Heart left ventricle (tissue), 13 donors: Measurements from ENCODE around the gene ENTPD7.

Experiments used
- POLR2A ChIP-seq, 2 donors: fragments of 450-650 bp; IDR thresholded peaks; one replicate each; pipeline ENCODE4 v1.6.1; 2017; ENCODE audit warnings: antibody characterized with exemption in 2 of 2, mild to moderate bottlenecking in 2 of 2, moderate library complexity in 2 of 2
- TF ChIP-seq, protein P1 (sequence below), 12 donors: fragments of 200-600 bp; sonication (generic) in 4 of 12; IDR thresholded peaks; one replicate each; pipeline versions ENCODE4 v1.5.0 to v1.8.0; 2018 to 2022; ENCODE audit warnings: antibody characterized with exemption in 12 of 12, mild to moderate bottlenecking in 5 of 12
- donor health status: ischemic (EF 13 %, LVEDD 7.1; RV severe dilation, severe dysfunction).
- donor health status: DM: no; HTN: yes; CAD: no.
- donor health status: DM: no; HTN: no; CAD: no.
- donor health status: ischemic (EF 25% LVEDD 6.9; RV normal size, moderate dysfunction).
- donor health status: ischemic (EF 25% LVEDD 5.7; RV mildly dilated, moderate dysfunction).
- donor health status: ischemic (EF 35%, LVEDD 5.7; RV mildly dilated, moderate dysfunction).
- donor health status: nonischemic (EF 11% LVEDD 7.7; RV severe dilation, severe dysfunction).
- donor health status: DM: yes; HTN: yes; CAD: no.
- donor health status: PGD.
- donor health status: ischemic (EF 29% LVEDD 5.4; RV normal size, mild dysfunction).
- donor health status: nonischemic (EF 23%, LVEDD 6.1; RV moderate dilation, normal function).

DNA sequence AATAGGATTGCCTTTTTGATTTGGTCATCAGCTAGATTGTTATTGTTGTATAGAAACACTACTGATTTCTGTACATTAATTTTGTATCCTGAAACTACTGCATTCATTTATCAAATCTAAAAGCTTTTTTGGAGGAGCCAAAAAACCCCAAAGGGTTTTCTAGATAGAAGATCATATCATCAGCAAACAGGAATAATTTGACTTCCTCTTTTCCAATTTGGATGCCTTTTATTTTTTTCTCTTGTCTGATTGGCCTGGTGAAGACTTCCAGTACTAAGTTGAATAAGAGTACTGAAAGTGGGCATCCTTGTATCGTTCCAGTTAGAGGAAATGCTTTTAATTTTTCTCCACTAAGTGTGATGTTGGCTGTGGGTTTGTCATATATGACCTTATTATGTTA is 10.6 kb upstream of the ENTPD7 start:
- no peak for TF ChIP-seq POLR2A (IDR thresholded peaks at IDR 0.05)
- TF ChIP-seq, protein P1, sequence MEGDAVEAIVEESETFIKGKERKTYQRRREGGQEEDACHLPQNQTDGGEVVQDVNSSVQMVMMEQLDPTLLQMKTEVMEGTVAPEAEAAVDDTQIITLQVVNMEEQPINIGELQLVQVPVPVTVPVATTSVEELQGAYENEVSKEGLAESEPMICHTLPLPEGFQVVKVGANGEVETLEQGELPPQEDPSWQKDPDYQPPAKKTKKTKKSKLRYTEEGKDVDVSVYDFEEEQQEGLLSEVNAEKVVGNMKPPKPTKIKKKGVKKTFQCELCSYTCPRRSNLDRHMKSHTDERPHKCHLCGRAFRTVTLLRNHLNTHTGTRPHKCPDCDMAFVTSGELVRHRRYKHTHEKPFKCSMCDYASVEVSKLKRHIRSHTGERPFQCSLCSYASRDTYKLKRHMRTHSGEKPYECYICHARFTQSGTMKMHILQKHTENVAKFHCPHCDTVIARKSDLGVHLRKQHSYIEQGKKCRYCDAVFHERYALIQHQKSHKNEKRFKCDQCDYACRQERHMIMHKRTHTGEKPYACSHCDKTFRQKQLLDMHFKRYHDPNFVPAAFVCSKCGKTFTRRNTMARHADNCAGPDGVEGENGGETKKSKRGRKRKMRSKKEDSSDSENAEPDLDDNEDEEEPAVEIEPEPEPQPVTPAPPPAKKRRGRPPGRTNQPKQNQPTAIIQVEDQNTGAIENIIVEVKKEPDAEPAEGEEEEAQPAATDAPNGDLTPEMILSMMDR (IDR thresholded peaks at IDR 0.05), result no peak
